H1 (cell line): ENCODE data around the gene TMEM38A. TPM values are rescaled to one million over a fixed set of nuclear protein-coding genes. Genes with fewer than 3 reads are reported as not detected.

Experiments used
- CTCF ChIA-PET: fragments of 300-600 bp; sonication (Branson Sonifier 250); formaldehyde crosslinking; loops from one replicate; lab custom pipeline; 2021; ENCODE audit not compliant: partially characterized antibody; lab: Charles Lee
- POLR2A ChIA-PET: fragments of 300-600 bp; sonication (Branson Sonifier 250); formaldehyde crosslinking; loops from one replicate; lab custom pipeline; 2021; ENCODE audit warnings: inconsistent platforms; ENCODE audit not compliant: partially characterized antibody; lab: Charles Lee
- DNase-seq, 2 experiments: peaks; one replicate each; pipeline versions ENCODE4 v3.0.0 to v3.0.0-alpha.2; 2010 to 2022; ENCODE audit warnings: low spot score in 2 of 2, low read depth in 1 of 2, mixed read lengths in 1 of 2
- FAIRE-seq: peaks from 2 replicates; lab custom pipeline; 2011; peaks lifted over from hg19 to GRCh38; lab: Jason Lieb, UNC
- H2AFZ ChIP-seq: 2 replicates; pipeline ENCODE4 v1.8.1; 2012; ENCODE audit warnings: low read length, inconsistent platforms
- H2AK5ac ChIP-seq: 2 replicates; pipeline ENCODE4 v1.6.1; 2013; ENCODE audit warnings: low read depth, low read length
- H2BK120ac ChIP-seq: replicated peaks from 2 replicates; pipeline ENCODE3; 2013; ENCODE audit warnings: low read depth, low read length, inconsistent platforms
- H2BK12ac ChIP-seq: 2 replicates; pipeline ENCODE4 v1.6.1; 2013; ENCODE audit warnings: low read depth, low read length
- H2BK15ac ChIP-seq: 2 replicates; pipeline ENCODE4 v1.6.1; 2013; ENCODE audit warnings: low read length
- H2BK20ac ChIP-seq: 2 replicates; pipeline ENCODE4 v1.6.1; 2013; ENCODE audit warnings: low read length
- H2BK5ac ChIP-seq: 2 replicates; pipeline ENCODE4 v1.6.1; 2013; ENCODE audit warnings: low read depth, low read length
- H3K14ac ChIP-seq: 2 replicates; pipeline ENCODE4 v1.6.1; 2013; ENCODE audit warnings: inconsistent platforms; ENCODE audit not compliant: insufficient read length
- H3K18ac ChIP-seq: 2 replicates; pipeline ENCODE4 v1.6.1; 2013; ENCODE audit warnings: low read length; ENCODE audit errors: extremely low read depth
- H3K23ac ChIP-seq: 2 replicates; pipeline ENCODE4 v1.6.1; 2013; ENCODE audit warnings: inconsistent platforms; ENCODE audit not compliant: insufficient read length
- H3K23me2 ChIP-seq: 2 replicates; pipeline ENCODE4 v1.6.1; 2013; ENCODE audit warnings: low read depth, low read length
- H3K27ac ChIP-seq: 2 replicates; pipeline ENCODE4 v1.6.1; 2011; ENCODE audit warnings: low read depth, low read length, inconsistent platforms
- H3K27me3 ChIP-seq, 4 experiments: replicated peaks in 1 of 4; 1 replicate in 1 of 4; 2 replicates in 3 of 4; pipeline versions ENCODE4 v1.6.1 to v1.8.1; 2011 to 2013; ENCODE audit warnings: low read length in 3 of 4, mild to moderate bottlenecking in 3 of 4, inconsistent platforms in 2 of 4, mixed read lengths in 2 of 4, moderate library complexity in 1 of 4; ENCODE audit not compliant: control insufficient read depth in 3 of 4, insufficient read depth in 3 of 4; ENCODE audit errors: extremely low read depth in 1 of 4
- H3K36me3 ChIP-seq, 4 experiments: 2 replicates each; pipeline versions ENCODE4 v1.6.1 to v1.8.1; 2011 to 2013; ENCODE audit warnings: mild to moderate bottlenecking in 4 of 4, low read length in 3 of 4, moderate library complexity in 2 of 4, control low read depth in 1 of 4, inconsistent platforms in 1 of 4; ENCODE audit not compliant: insufficient read depth in 4 of 4, control insufficient read depth in 2 of 4
- H3K4ac ChIP-seq: replicated peaks from 2 replicates; pipeline ENCODE3; 2013; ENCODE audit warnings: low read length, low read depth, mixed read lengths, inconsistent platforms; ENCODE audit not compliant: insufficient read length
- H3K4me1 ChIP-seq, 4 experiments: replicated peaks in 1 of 4; 1 replicate in 1 of 4; 2 replicates in 3 of 4; pipeline versions ENCODE4 v1.6.1 to v1.8.1; 2011 to 2013; ENCODE audit warnings: low read length in 3 of 4, inconsistent platforms in 2 of 4, mixed read lengths in 1 of 4; ENCODE audit not compliant: insufficient read depth in 4 of 4, control insufficient read depth in 3 of 4
- H3K4me2 ChIP-seq, 2 experiments: 2 replicates each; pipeline versions ENCODE4 v1.6.1 to v1.8.1; 2011 to 2013; ENCODE audit warnings: low read depth in 2 of 2, low read length in 2 of 2, control low read depth in 1 of 2, inconsistent platforms in 1 of 2, mild to moderate bottlenecking in 1 of 2; ENCODE audit not compliant: insufficient read depth in 1 of 2
- H3K4me3 ChIP-seq, 4 experiments: fragments of 200-600, 300-600 bp in 1 of 4; sonication (generic), shearing (Covaris generic), sonication (Bioruptor Twin) in 1 of 4; 2 replicates each; pipeline versions ENCODE4 v1.5.1 to v1.8.1; 2011 to 2016; ENCODE audit warnings: low read length in 4 of 4, low read depth in 3 of 4, control low read depth in 2 of 4, inconsistent platforms in 2 of 4, mild to moderate bottlenecking in 2 of 4, mixed read lengths in 1 of 4, moderate library complexity in 1 of 4; ENCODE audit not compliant: insufficient read depth in 2 of 4; ENCODE audit errors: extremely low read depth in 1 of 4
- H3K56ac ChIP-seq: replicated peaks from 2 replicates; pipeline ENCODE3; 2013; ENCODE audit warnings: low read depth, mild to moderate bottlenecking, mixed read lengths, low read length, inconsistent platforms; ENCODE audit not compliant: insufficient read length
- H3K79me1 ChIP-seq: 2 replicates; pipeline ENCODE4 v1.6.1; 2013; ENCODE audit warnings: low read depth, low read length, control low read depth
- H3K79me2 ChIP-seq, 2 experiments: 2 replicates each; pipeline versions ENCODE4 v1.6.1 to v1.8.1; 2012 to 2013; ENCODE audit warnings: low read length in 2 of 2, mild to moderate bottlenecking in 2 of 2, inconsistent platforms in 1 of 2; ENCODE audit not compliant: insufficient read depth in 2 of 2, control insufficient read depth in 1 of 2
- H3K9ac ChIP-seq, 4 experiments: replicated peaks in 1 of 4; 1 replicate in 1 of 4; 2 replicates in 3 of 4; pipeline versions ENCODE4 v1.6.1 to v1.8.1; 2011 to 2013; ENCODE audit warnings: low read depth in 3 of 4, low read length in 3 of 4, control low read depth in 2 of 4, mild to moderate bottlenecking in 2 of 4, moderate library complexity in 2 of 4, inconsistent platforms in 1 of 4; ENCODE audit errors: extremely low read depth in 1 of 4
- H3K9me3 ChIP-seq, 2 experiments: 2 replicates each; pipeline versions ENCODE4 v1.6.1 to v1.8.1; 2012 to 2013; ENCODE audit warnings: mild to moderate bottlenecking in 2 of 2, moderate library complexity in 2 of 2, control low read depth in 1 of 2, inconsistent platforms in 1 of 2, low read depth in 1 of 2, low read length in 1 of 2, mixed read lengths in 1 of 2; ENCODE audit not compliant: insufficient read depth in 2 of 2
- H4K20me1 ChIP-seq, 2 experiments: replicated peaks in 1 of 2; 2 replicates each; pipeline versions ENCODE3 to v1.8.1; 2011 to 2013; ENCODE audit warnings: inconsistent platforms in 2 of 2, low read length in 2 of 2, mild to moderate bottlenecking in 1 of 2; ENCODE audit not compliant: insufficient read depth in 2 of 2, control insufficient read depth in 1 of 2
- H4K5ac ChIP-seq: 2 replicates; pipeline ENCODE4 v1.6.1; 2013; ENCODE audit warnings: low read length, low read depth, mixed read lengths, inconsistent platforms; ENCODE audit not compliant: insufficient read length
- H4K8ac ChIP-seq: 2 replicates; pipeline ENCODE4 v1.8.0; 2013; ENCODE audit warnings: mild to moderate bottlenecking, moderate library complexity, low read length, inconsistent platforms; ENCODE audit not compliant: insufficient read depth; ENCODE audit errors: extremely low read depth
- H4K91ac ChIP-seq: replicated peaks from 2 replicates; pipeline ENCODE3; 2013; ENCODE audit warnings: low read length, mixed read lengths, inconsistent platforms; ENCODE audit not compliant: insufficient read length
- BACH1 ChIP-seq: IDR thresholded peaks from 2 replicates; pipeline ENCODE4 v1.6.1; 2012; ENCODE audit warnings: low read length, improper control_type of control experiment
- KDM1A ChIP-seq: fragments of 200-600, 300-600 bp; sonication (generic); IDR thresholded peaks from 2 replicates; pipeline ENCODE4 v1.7.1; 2016; ENCODE audit warnings: mild to moderate bottlenecking, low read length, borderline replicate concordance
- SAP30 ChIP-seq: fragments of 300-600 bp; sonication (generic); IDR thresholded peaks from 2 replicates; pipeline ENCODE4 v1.7.1; 2012; ENCODE audit warnings: low read length, moderate library complexity, mild to moderate bottlenecking, inconsistent platforms; ENCODE audit not compliant: insufficient read depth, insufficient replicate concordance
- TCF12 ChIP-seq: IDR thresholded peaks from 2 replicates; pipeline ENCODE4 v1.6.1; 2011; ENCODE audit warnings: low read depth, mild to moderate bottlenecking, low read length
- WGBS, 2 experiments: shearing (Covaris generic) in 1 of 2; methylation state at CpG; one replicate each; pipeline versions ENCODE4 v1.1.6 to v1.1.7; 2013 to 2015; ENCODE audit warnings: low lambda C conversion rate in 2 of 2, mixed read lengths in 2 of 2, inconsistent platforms in 1 of 2, low coverage in 1 of 2, missing lambda C conversion rate in 1 of 2; ENCODE audit not compliant: insufficient replicate concordance in 2 of 2, insufficient coverage in 1 of 2, insufficient read length in 1 of 2; ENCODE audit errors: extremely low coverage in 1 of 2, missing lambda C conversion rate in 1 of 2; 5-methylcytosine and 5-hydroxymethylcytosine counted together
- polyA plus RNA-seq, 7 experiments: library from polyadenylated mRNA; depleted of rRNA in 3 of 7; stranded (reverse) in 5 of 7; unstranded in 2 of 7; fragments of >200 nt in 5 of 7; fragments of 200-250 nt in 2 of 7; gene quantifications; 1 replicate in 5 of 7; 2 replicates in 1 of 7; 4 replicates in 1 of 7; pipeline versions ENCODE4 v1.2.1 to v1.2.3, GENCODE V29; 2011 to 2013; ENCODE audit warnings: missing spikeins in 2 of 7, mixed read lengths in 2 of 7
- total RNA-seq: library from RNA; stranded (reverse); fragmentation: NEBNext Ultra II Directional; extraction: Animal tissue kit (Norgen Biotek cat#: 25700); gene quantifications from 2 replicates; pipeline ENCODE4 v1.2.1, GENCODE V29; 2021
- TF ChIP-seq, protein P1 (sequence below): IDR thresholded peaks from 2 replicates; pipeline ENCODE4 v1.6.1; 2011; ENCODE audit warnings: low read length, improper control_type of control experiment

Gene TMEM38A
- total and polyA plus RNA-seq, 2 of the 8 experiments (the other 6 are each of a cell fraction or from before 2014, with no cell fraction given), result 8.9 to 9.2 TPM

DNA sequence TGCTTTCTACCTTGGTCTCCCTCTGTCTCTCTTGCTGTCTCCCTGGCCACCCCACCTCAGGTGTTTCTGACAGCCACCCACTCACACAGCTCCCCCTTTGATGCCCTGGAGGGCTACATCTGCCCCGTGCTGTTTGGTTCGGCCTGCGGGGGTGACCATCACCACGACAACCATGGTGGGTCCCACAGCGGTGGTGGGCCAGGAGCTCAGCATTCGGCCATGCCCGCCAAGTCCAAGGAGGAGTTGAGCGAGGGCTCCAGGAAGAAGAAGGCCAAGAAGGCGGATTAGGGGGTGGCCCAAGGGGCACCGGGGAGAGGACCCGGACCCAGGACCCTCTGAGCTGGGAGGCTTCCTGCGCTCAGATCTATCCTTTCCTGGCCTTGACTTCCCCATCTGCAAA, 27.1 kb downstream of the TMEM38A start:
- ChIA-PET POLR2A (interaction anchor here (0.7 to 1.6 kb wide), 4 partner anchors 9 to 27 kb away, joined by 3 to 5 read pairs (median 3); partner anchors contain the start of gene TMEM38A), CTCF (no interaction called here)
- Histone ChIP-seq H3K9ac (no peak overlapping the region), H3K56ac (no peak overlapping the region), H4K5ac (no peak overlapping the region), H3K36me3 (no peaks in the 10 kb centered on the region), H4K20me1 (no peaks in the 10 kb centered on the region), H3K18ac (no peak overlapping the region), H2BK120ac (no peak overlapping the region), H4K8ac (peak overlapping the region; percentile 25), H2BK5ac (no peak overlapping the region), H2BK15ac (no peak overlapping the region), H3K79me1 (no peaks in the 10 kb centered on the region), H3K14ac (no peak overlapping the region), H4K91ac (no peak overlapping the region), H3K4me1 (no peaks in the 10 kb centered on the region), H2AK5ac (no peak overlapping the region), H3K23ac (no peak overlapping the region), H3K4me3 (no peak overlapping the region), H2AFZ (no peak overlapping the region), H2BK12ac (no peak overlapping the region), H3K4me2 (no peak overlapping the region), H3K23me2 (no peaks in the 10 kb centered on the region), H3K27ac (no peak overlapping the region), H3K4ac (no peak overlapping the region), H3K79me2 (no peaks in the 10 kb centered on the region), H3K27me3 (no peaks in the 10 kb centered on the region), H2BK20ac (no peak overlapping the region), H3K9me3 (no peaks in the 10 kb centered on the region; a peak in 1 of 4 replicates)
- FAIRE-seq (no peak), DNase-seq (no peak)
- WGBS, 2 experiments, result 91% methylated on average over 12 of the region's 12 CpGs; no CpG with 5 or more reads in 1 of the 2 experiments
- no peak for TF ChIP-seq SAP30
- TF ChIP-seq TCF12, result no peak
- TF ChIP-seq KDM1A, result no peak
- no peak for TF ChIP-seq BACH1
- TF ChIP-seq, protein P1, sequence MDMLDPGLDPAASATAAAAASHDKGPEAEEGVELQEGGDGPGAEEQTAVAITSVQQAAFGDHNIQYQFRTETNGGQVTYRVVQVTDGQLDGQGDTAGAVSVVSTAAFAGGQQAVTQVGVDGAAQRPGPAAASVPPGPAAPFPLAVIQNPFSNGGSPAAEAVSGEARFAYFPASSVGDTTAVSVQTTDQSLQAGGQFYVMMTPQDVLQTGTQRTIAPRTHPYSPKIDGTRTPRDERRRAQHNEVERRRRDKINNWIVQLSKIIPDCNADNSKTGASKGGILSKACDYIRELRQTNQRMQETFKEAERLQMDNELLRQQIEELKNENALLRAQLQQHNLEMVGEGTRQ, result no peak
